ENCODE data around the gene GRB2.
"Not testable (repeated sequence)": the region's sequence is repeated elsewhere in the genome, so short reads cannot be mapped to it uniquely, and the experiment has no call there.

Gene GRB2

DNA sequence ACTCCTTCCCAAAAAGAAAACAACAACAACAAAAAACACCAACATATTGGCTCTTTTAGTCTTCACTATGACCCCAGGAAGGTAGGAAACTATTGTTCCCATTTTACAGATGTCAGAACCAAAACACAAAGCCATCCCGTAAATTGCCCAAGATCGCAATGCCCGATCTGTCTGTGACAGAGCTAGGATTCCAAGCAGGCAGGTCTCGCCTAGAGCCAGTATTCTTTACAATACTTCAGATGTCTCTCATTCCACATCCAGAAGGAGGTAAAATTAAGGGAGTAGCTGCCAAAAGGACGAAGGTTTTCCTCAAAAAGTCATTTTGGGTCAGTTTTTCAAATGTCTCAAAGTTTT, 21.7 kb downstream of the GRB2 start:
- H3K27me3 Mint-ChIP-seq, result no peaks in the 10 kb centered on the region
- no peak overlapping the region for H3K27ac Mint-ChIP-seq
- H3K4me3 Mint-ChIP-seq, result no peak overlapping the region
- H3K36me3 Mint-ChIP-seq, result peaks cover 3% of the 10 kb centered on the region
- peaks cover 53% of the 10 kb centered on the region for H3K4me1 Mint-ChIP-seq (ENCODE audit: low read depth)
- H3K9me3 Mint-ChIP-seq (ENCODE audit: low read depth), result no peaks in the 10 kb centered on the region

GRCh38 chr17:75380750-75381149, 24.7 kb downstream of the GRB2 start:
- H3K9me3 Mint-ChIP-seq (ENCODE audit: low read depth), result no peaks in the 10 kb centered on the region
- peak overlapping the region; percentile 76 for H3K27ac Mint-ChIP-seq
- H3K4me3 Mint-ChIP-seq, result no peak overlapping the region
- H3K4me1 Mint-ChIP-seq (ENCODE audit: low read depth), result peaks cover 54% of the 10 kb centered on the region
- H3K27me3 Mint-ChIP-seq, result no peaks in the 10 kb centered on the region
- no peaks in the 10 kb centered on the region for H3K36me3 Mint-ChIP-seq

- H3K4me1 Mint-ChIP-seq (ENCODE audit: low read depth), result peaks cover 54% of the 10 kb centered on the region
- no peaks in the 10 kb centered on the region for H3K27me3 Mint-ChIP-seq
- H3K9me3 Mint-ChIP-seq (ENCODE audit: low read depth), result no peaks in the 10 kb centered on the region
- peaks cover under 1% of the 10 kb centered on the region for H3K36me3 Mint-ChIP-seq
- H3K4me3 Mint-ChIP-seq, result no peak overlapping the region
- H3K27ac Mint-ChIP-seq, result peak overlapping the region; percentile 76
Measured at GRCh38 chr17:75380315-75380714, 25.2 kb downstream of the GRB2 start.

GRCh38 chr17:75379426-75379825, 26.1 kb downstream of the GRB2 start:
- peaks cover 60% of the 10 kb centered on the region for H3K4me1 Mint-ChIP-seq (ENCODE audit: low read depth)
- not testable (repeated sequence) for H3K9me3 Mint-ChIP-seq (ENCODE audit: low read depth); H3K36me3 Mint-ChIP-seq; H3K4me3 Mint-ChIP-seq; H3K27ac Mint-ChIP-seq; H3K27me3 Mint-ChIP-seq

DNA sequence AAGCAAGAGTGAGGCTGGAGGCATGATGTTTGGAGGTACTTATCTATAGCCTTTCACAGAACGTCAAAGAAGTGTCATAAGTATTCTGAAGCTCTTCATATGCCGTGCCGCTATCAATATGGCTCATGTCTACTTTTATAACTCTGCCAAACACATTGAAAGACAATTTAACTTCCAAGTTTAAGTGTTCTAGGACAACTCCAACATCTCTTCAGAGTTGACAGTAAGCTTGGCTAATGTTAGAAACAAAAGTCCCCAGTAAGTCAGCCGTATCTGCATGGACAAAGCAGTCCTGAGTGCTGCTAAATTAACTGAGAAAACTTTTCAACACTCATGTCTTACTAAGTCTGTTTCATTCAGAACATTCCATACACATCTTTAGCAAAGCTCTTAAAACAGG, 32.2 kb downstream of the GRB2 start:
- Mint-ChIP-seq H3K9me3 (ENCODE audit: low read depth) (no peaks in the 10 kb centered on the region), H3K36me3 (peaks cover 5% of the 10 kb centered on the region), H3K4me1 (ENCODE audit: low read depth) (peaks cover 68% of the 10 kb centered on the region), H3K4me3 (no peak overlapping the region), H3K27ac (no peak overlapping the region), H3K27me3 (no peaks in the 10 kb centered on the region)

DNA sequence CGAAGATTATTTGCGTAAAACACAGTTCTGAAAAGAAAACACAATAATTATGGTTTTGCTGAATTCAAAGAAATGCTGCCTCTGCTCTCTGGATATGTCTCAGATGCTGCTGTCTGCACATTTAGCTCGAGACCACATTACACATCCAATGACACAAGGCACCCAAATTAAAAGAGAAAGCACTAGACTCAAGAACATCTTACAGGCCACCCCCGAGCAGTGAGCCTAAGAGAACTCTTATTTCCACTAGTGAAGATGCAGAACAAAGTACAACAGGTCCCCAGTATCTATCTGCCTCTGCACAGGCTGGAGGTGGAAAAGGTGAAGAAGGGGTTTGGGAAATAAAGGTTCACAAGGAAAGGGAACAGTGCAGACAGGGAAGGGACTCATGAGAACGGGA, 33.5 kb downstream of the GRB2 start:
- peaks cover 69% of the 10 kb centered on the region for H3K4me1 Mint-ChIP-seq (ENCODE audit: low read depth)
- H3K36me3 Mint-ChIP-seq, result peaks cover 5% of the 10 kb centered on the region
- H3K9me3 Mint-ChIP-seq (ENCODE audit: low read depth), result no peaks in the 10 kb centered on the region
- H3K27ac Mint-ChIP-seq, result peak overlapping the region; percentile 61
- H3K4me3 Mint-ChIP-seq, result peak overlapping the region; percentile 27
- H3K27me3 Mint-ChIP-seq, result no peaks in the 10 kb centered on the region

- H3K4me1 Mint-ChIP-seq (ENCODE audit: low read depth), result peaks cover 73% of the 10 kb centered on the region
- peak overlapping the region; percentile 11 for H3K4me3 Mint-ChIP-seq
- H3K27me3 Mint-ChIP-seq, result no peaks in the 10 kb centered on the region
- H3K27ac Mint-ChIP-seq, result no peak overlapping the region
- H3K9me3 Mint-ChIP-seq (ENCODE audit: low read depth), result no peaks in the 10 kb centered on the region
- H3K36me3 Mint-ChIP-seq, result peaks cover 5% of the 10 kb centered on the region
Measured at GRCh38 chr17:75371339-75371738, 34.1 kb downstream of the GRB2 start.

DNA sequence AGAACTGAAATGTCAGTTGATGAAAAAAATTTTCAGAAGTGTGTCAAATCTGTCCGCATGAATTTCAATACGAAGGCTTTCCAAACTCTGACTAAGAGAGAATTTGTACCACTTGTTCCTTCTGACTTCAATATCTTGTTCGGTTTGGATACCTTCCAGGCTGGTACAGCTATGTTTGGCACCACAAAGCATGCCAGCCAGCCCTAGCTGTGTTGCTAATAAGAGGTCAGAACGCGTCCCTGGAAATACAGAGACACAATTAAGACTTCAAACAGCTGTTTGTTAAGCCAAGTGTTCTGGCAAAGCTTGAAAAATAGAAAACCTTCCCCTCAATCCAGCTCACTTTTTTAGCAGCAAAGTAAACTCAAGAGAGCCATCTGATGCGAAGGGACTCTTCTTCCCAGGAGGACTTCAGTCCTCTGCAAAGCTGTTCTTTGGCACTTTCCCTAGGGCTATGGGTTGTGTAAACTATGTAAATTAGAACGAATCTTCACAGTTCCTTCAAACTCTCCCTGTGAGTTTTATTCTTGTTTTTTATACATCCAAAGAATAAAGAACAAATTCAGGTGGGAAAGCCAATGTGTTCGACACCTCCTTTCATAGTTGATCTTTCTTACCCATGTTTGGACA, 35.1 kb downstream of the GRB2 start:
- Mint-ChIP-seq H3K4me1 (ENCODE audit: low read depth) (peaks cover 82% of the 10 kb centered on the region), H3K27ac (no peak overlapping the region), H3K27me3 (no peaks in the 10 kb centered on the region), H3K36me3 (peaks cover 5% of the 10 kb centered on the region), H3K9me3 (ENCODE audit: low read depth) (no peaks in the 10 kb centered on the region), H3K4me3 (no peak overlapping the region)

- peak overlapping the region; percentile 7 for H3K4me3 Mint-ChIP-seq
- H3K36me3 Mint-ChIP-seq; H3K27me3 Mint-ChIP-seq; H3K9me3 Mint-ChIP-seq (ENCODE audit: low read depth): not testable (repeated sequence)
- peaks cover 89% of the 10 kb centered on the region for H3K4me1 Mint-ChIP-seq (ENCODE audit: low read depth)
- H3K27ac Mint-ChIP-seq, result peak overlapping the region; percentile 64
Measured at GRCh38 chr17:75367838-75368789, 37.4 kb downstream of the GRB2 start.

DNA sequence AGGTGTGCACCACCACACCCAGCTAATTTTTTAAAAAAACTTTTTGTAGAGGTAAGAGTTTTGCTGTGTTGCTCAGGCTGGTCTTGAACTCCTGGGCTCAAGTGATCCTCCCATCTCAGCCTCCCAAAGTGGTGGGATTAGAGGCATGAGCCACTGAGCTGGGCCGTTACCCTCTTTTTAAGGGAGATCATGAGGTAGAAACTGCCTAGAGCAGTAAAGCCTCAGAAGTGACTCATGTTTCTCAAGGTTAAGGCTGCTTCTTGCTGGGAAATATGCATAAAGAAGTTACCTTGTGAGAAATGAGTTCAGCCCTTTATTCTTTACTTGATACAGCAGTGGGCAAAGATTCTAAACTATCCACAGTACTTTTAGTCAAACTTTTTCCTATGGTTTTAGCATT, 38.2 kb downstream of the GRB2 start:
- H3K4me1 Mint-ChIP-seq (ENCODE audit: low read depth), result peaks cover 89% of the 10 kb centered on the region
- H3K27ac Mint-ChIP-seq, result peak overlapping the region; percentile 28
- H3K4me3 Mint-ChIP-seq, result peak overlapping the region; percentile 7
- no peaks in the 10 kb centered on the region for H3K9me3 Mint-ChIP-seq (ENCODE audit: low read depth)
- H3K36me3 Mint-ChIP-seq, result peaks cover 5% of the 10 kb centered on the region
- no peaks in the 10 kb centered on the region for H3K27me3 Mint-ChIP-seq

DNA sequence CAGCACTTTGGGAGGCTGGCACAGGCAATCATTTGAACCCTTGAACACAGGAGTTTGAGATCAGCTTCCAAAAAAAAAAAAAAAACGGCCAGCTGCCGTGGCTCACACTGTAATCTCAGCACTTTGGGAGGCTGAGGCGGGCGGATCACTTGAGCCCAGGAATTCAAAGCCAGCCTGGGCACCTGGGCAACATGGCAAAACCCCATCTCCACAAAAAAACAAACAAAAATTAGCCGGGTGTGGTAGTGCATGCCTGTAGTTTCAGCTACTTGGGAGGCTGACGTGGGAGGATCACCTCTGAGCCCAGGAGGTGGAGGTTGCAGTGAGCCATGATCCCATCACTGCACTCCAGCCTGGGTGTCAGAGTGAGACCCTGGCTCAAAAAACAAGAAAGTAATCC, 39.0 kb downstream of the GRB2 start:
- H3K36me3 Mint-ChIP-seq, result peaks cover 5% of the 10 kb centered on the region
- H3K4me1 Mint-ChIP-seq (ENCODE audit: low read depth), result peaks cover 88% of the 10 kb centered on the region
- peak overlapping the region; percentile 32 for H3K4me3 Mint-ChIP-seq
- H3K27me3 Mint-ChIP-seq, result no peaks in the 10 kb centered on the region
- H3K9me3 Mint-ChIP-seq (ENCODE audit: low read depth), result no peaks in the 10 kb centered on the region
- H3K27ac Mint-ChIP-seq, result peak overlapping the region; percentile 78

DNA sequence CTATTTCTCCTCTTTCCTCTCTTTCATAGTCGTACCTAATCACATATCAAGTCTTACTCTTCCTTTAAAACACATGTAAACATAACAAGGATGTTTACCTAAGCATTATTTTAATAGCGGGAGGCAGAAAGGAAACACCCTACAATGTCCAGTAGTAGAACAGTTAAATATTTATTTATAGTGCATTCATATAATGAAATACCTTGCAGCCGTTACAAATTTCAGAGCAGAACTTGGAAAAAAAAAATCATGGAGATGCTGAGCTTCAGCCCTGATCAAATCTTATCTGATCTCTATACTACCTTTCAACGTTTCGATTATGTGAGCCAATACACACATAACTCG, 39.6 kb downstream of the GRB2 start:
- Mint-ChIP-seq H3K9me3 (ENCODE audit: low read depth) (no peaks in the 10 kb centered on the region), H3K4me1 (ENCODE audit: low read depth) (peaks cover 89% of the 10 kb centered on the region), H3K27ac (peak overlapping the region; percentile 78)

GRCh38 chr17:75365009-75365930, 40.2 kb downstream of the GRB2 start:
- Mint-ChIP-seq H3K36me3 (peaks cover 3% of the 10 kb centered on the region), H3K9me3 (ENCODE audit: low read depth) (no peaks in the 10 kb centered on the region), H3K27me3 (no peaks in the 10 kb centered on the region), H3K4me1 (ENCODE audit: low read depth) (peaks cover 89% of the 10 kb centered on the region), H3K4me3 (peak overlapping the region; percentile 52), H3K27ac (peak overlapping the region; percentile 78)

More for the DNA sequence above, 39.6 kb downstream of the GRB2 start:
- Mint-ChIP-seq H3K27me3 (no peaks in the 10 kb centered on the region), H3K36me3 (peaks cover 3% of the 10 kb centered on the region), H3K4me3 (peak overlapping the region; percentile 18)

DNA sequence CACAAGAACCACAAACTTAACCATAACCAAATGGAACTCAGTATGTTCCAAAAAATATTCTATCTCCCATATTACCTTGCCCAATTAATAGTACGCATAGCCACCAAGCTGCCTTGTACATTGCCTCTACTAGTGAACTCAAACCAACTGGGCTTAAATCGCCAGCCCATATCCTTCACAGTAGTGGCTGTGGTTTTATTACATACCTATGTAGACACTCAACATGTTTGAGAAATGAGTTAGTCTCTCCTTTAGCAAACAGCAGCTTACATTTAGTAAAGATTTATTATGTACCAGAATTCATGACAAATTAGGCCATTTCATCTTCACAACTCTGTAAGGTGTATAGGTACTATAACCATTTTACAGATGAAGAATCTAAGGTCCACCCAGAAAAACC, 41.4 kb downstream of the GRB2 start:
- H3K4me1 Mint-ChIP-seq (ENCODE audit: low read depth), result peaks cover 91% of the 10 kb centered on the region
- H3K27ac Mint-ChIP-seq, result peak overlapping the region; percentile 88
- no peaks in the 10 kb centered on the region for H3K27me3 Mint-ChIP-seq
- H3K4me3 Mint-ChIP-seq, result peak overlapping the region; percentile 31
- no peaks in the 10 kb centered on the region for H3K9me3 Mint-ChIP-seq (ENCODE audit: low read depth)
- peaks cover 5% of the 10 kb centered on the region for H3K36me3 Mint-ChIP-seq

- Mint-ChIP-seq H3K4me1 (ENCODE audit: low read depth) (peaks cover 84% of the 10 kb centered on the region), H3K27me3 (no peaks in the 10 kb centered on the region), H3K9me3 (ENCODE audit: low read depth) (no peaks in the 10 kb centered on the region), H3K27ac (peak overlapping the region; percentile 81), H3K4me3 (peak overlapping the region; percentile 36), H3K36me3 (peaks cover 5% of the 10 kb centered on the region)
Measured at GRCh38 chr17:75361996-75362395, 43.5 kb downstream of the GRB2 start.
